Measurements from ENCODE around the gene DOC2B. TPM values are rescaled to one million over a fixed set of nuclear protein-coding genes. Genes with fewer than 3 reads are reported as not detected.

The DOC2B gene
- polyA plus RNA-seq, 3 donors = 0.02 to 0.19 TPM; not detected in 1

DNA sequence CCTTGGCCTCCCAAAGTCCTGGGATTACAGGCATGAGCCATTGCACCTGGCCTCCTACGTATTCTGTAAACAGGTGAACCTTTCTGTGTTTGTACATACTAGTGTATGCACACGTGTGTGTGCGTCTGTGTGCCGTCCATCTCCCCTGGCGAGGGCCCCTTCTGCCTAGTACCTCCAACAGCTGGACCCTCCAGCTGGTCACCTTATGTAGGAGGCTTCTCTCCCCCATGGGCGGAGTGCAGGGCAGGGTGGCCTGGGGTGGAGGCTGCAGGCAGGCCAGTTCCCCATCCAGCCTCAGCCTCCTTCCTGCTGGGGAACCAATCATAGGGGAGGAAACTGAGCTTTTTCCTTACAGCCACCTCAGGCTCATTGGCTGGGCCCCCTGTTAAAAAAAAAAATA lies 24.4 kb upstream of the DOC2B start:
- no peaks in the 10 kb centered on the region for H3K4me1 ChIP-seq (ENCODE audit: control insufficient read depth in 1 of 2, insufficient read depth in 2 of 2, low read length in 2 of 2)
- Mint-ChIP-seq H3K36me3 (no peaks in the 10 kb centered on the region), H3K27me3 (ENCODE audit: low read depth in 3 of 3) (peaks cover 9 to 25% (median 21%) of the 10 kb centered on the region in 3 donors), H3K4me1 (peaks cover 3% of the 10 kb centered on the region), H3K9me3 (peaks cover 4 to 31% (median 9%) of the 10 kb centered on the region in 7 donors), H3K4me3 (no peak overlapping the region), H3K27ac (no peak overlapping the region)
- H3K27me3 ChIP-seq (ENCODE audit: control insufficient read depth in 2 of 2, insufficient read depth in 2 of 2, low read length in 2 of 2) = peaks cover 0 to 15% of the 10 kb centered on the region in 2 donors
- H3K9me3 ChIP-seq (replicated peaks in 1 of 2; ENCODE audit: control insufficient read depth in 1 of 2, insufficient read depth in 1 of 2, low read length in 2 of 2) = peaks cover 0 to 10% of the 10 kb centered on the region in 2 donors
- WGBS (ENCODE audit: insufficient coverage) = 100% methylated on average over 2 of the region's 6 CpGs
- DNase-seq = no peak
- no peak overlapping the region for H3K4me2 ChIP-seq (replicated peaks; ENCODE audit: extremely low read depth, low read length, poor library complexity, severe bottlenecking)
- intact Hi-C loops (cut with micrococcal nuclease) = no loop called here
- H3K9ac ChIP-seq (ENCODE audit: insufficient read depth, low read length, poor library complexity, severe bottlenecking) = no peak overlapping the region
- H4K20me1 ChIP-seq (ENCODE audit: insufficient read depth, low read length) = no peaks in the 10 kb centered on the region
- no peaks in the 10 kb centered on the region for H3K79me2 ChIP-seq (ENCODE audit: insufficient read depth, low read length)
- H3K4me3 ChIP-seq (replicated peaks in 1 of 3; ENCODE audit: low read depth in 2 of 3, low read length in 3 of 3) = no peak overlapping the region
- H3K36me3 ChIP-seq (replicated peaks in 1 of 2; ENCODE audit: control insufficient read depth in 1 of 2, insufficient read depth in 2 of 2, low read length in 2 of 2) = no peaks in the 10 kb centered on the region
- H2AFZ ChIP-seq (ENCODE audit: insufficient read depth, low read depth, low read length, poor library complexity, severe bottlenecking) = no peak overlapping the region
- TF ChIP-seq, protein P1, sequence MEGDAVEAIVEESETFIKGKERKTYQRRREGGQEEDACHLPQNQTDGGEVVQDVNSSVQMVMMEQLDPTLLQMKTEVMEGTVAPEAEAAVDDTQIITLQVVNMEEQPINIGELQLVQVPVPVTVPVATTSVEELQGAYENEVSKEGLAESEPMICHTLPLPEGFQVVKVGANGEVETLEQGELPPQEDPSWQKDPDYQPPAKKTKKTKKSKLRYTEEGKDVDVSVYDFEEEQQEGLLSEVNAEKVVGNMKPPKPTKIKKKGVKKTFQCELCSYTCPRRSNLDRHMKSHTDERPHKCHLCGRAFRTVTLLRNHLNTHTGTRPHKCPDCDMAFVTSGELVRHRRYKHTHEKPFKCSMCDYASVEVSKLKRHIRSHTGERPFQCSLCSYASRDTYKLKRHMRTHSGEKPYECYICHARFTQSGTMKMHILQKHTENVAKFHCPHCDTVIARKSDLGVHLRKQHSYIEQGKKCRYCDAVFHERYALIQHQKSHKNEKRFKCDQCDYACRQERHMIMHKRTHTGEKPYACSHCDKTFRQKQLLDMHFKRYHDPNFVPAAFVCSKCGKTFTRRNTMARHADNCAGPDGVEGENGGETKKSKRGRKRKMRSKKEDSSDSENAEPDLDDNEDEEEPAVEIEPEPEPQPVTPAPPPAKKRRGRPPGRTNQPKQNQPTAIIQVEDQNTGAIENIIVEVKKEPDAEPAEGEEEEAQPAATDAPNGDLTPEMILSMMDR (IDR thresholded peaks at IDR 0.05) = no peak
- no peak overlapping the region for H3K27ac ChIP-seq (ENCODE audit: low read depth in 1 of 2, low read length in 2 of 2)

DNA sequence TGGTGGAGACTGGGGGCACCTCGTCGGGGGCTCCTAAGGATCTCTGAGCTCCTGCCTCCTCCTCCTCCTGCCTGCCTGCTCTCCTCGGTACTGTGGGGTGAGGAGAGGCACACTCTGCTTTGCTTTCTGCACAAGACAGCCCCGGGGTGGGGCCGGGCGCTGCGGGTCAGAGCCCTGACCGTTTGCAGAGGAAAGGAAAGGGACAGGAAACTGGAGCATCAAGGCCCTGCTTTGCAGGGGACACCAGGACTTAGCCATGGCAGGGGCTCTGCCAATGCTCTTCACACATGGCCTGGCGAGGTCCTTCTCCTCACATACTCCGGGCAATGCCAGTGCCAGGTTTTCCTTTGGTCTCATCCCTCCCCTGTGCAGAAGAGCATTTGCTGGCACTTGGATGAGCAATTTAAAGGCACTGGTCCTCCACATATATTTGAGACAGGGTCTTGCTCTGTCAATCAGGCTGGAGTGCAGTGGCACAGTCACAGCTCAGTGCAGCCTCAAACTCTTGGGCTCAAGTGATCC lies 23.8 kb upstream of the DOC2B start:
- peaks cover 0 to 10% of the 10 kb centered on the region in 2 donors for H3K9me3 ChIP-seq (replicated peaks in 1 of 2; ENCODE audit: control insufficient read depth in 1 of 2, insufficient read depth in 1 of 2, low read length in 2 of 2)
- H3K27me3 ChIP-seq (ENCODE audit: control insufficient read depth in 2 of 2, insufficient read depth in 2 of 2, low read length in 2 of 2) = peaks cover 0 to 15% of the 10 kb centered on the region in 2 donors
- Mint-ChIP-seq H3K9me3 (peaks cover 4 to 31% (median 9%) of the 10 kb centered on the region in 7 donors), H3K27ac (no peak overlapping the region), H3K4me3 (no peak overlapping the region), H3K36me3 (no peaks in the 10 kb centered on the region), H3K27me3 (ENCODE audit: low read depth in 3 of 3) (peaks cover 9 to 25% (median 18%) of the 10 kb centered on the region in 3 donors), H3K4me1 (peaks cover 3% of the 10 kb centered on the region)
- no peak for DNase-seq
- intact Hi-C loops (cut with micrococcal nuclease) = no loop called here
- no peak overlapping the region for H3K4me2 ChIP-seq (replicated peaks; ENCODE audit: extremely low read depth, low read length, poor library complexity, severe bottlenecking)
- WGBS (ENCODE audit: insufficient coverage) = 71% methylated on average over 7 of the region's 10 CpGs
- no peak overlapping the region for H2AFZ ChIP-seq (ENCODE audit: insufficient read depth, low read depth, low read length, poor library complexity, severe bottlenecking)
- TF ChIP-seq, protein P1 (IDR thresholded peaks at IDR 0.05) = no peak
- no peaks in the 10 kb centered on the region for H4K20me1 ChIP-seq (ENCODE audit: insufficient read depth, low read length)
- no peaks in the 10 kb centered on the region for H3K79me2 ChIP-seq (ENCODE audit: insufficient read depth, low read length)
- H3K27ac ChIP-seq (ENCODE audit: low read depth in 1 of 2, low read length in 2 of 2) = no peak overlapping the region
- no peak overlapping the region for H3K4me3 ChIP-seq (replicated peaks in 1 of 3; ENCODE audit: low read depth in 2 of 3, low read length in 3 of 3)
- H3K4me1 ChIP-seq (ENCODE audit: control insufficient read depth in 1 of 2, insufficient read depth in 2 of 2, low read length in 2 of 2) = no peaks in the 10 kb centered on the region
- no peaks in the 10 kb centered on the region for H3K36me3 ChIP-seq (replicated peaks in 1 of 2; ENCODE audit: control insufficient read depth in 1 of 2, insufficient read depth in 2 of 2, low read length in 2 of 2)
- H3K9ac ChIP-seq (ENCODE audit: insufficient read depth, low read length, poor library complexity, severe bottlenecking) = no peak overlapping the region
